Esophagus squamous epithelium (tissue), 5 donors: ENCODE results near the gene MGAT5B. TPM values are rescaled to one million over a fixed set of nuclear protein-coding genes. Genes with fewer than 3 reads are reported as not detected.

Source experiments
- DNase-seq: peaks from one replicate; lab custom pipeline; 2025; lab: John Stamatoyannopoulos, UW
- H3K27ac ChIP-seq, 4 donors: fragments of 200-600 bp; sonication (generic); one replicate each; pipeline ENCODE4 v1.5.1; 2016 to 2019; ENCODE audit warnings: mild to moderate bottlenecking in 1 of 4
- H3K27me3 ChIP-seq, 4 donors: fragments of 200-600 bp; sonication (generic); 1 replicate in 3 of 4; 2 replicates in 1 of 4; pipeline versions ENCODE4 v1.5.1 to v1.6.0; 2017 to 2021; ENCODE audit warnings: antibody characterized with exemption in 1 of 4
- H3K36me3 ChIP-seq, 3 donors: fragments of 200-600 bp; sonication (generic); one replicate each; pipeline ENCODE4 v1.5.1; 2016 to 2019
- H3K4me1 ChIP-seq, 3 donors: fragments of 200-600 bp; sonication (generic); one replicate each; pipeline ENCODE4 v1.5.1; 2017 to 2019
- H3K4me3 ChIP-seq, 4 donors: fragments of 200-600 bp; sonication (generic); 1 replicate in 3 of 4; 2 replicates in 1 of 4; pipeline ENCODE4 v1.5.1; 2016 to 2019; ENCODE audit warnings: mild to moderate bottlenecking in 2 of 4, moderate library complexity in 1 of 4
- H3K9me3 ChIP-seq, 3 donors: fragments of 200-600 bp; sonication (generic); one replicate each; pipeline ENCODE4 v1.5.1; 2016 to 2019
- POLR2A ChIP-seq, 4 donors: fragments of 450-650 bp; IDR thresholded peaks; one replicate each; pipeline ENCODE4 v1.6.1; 2017; ENCODE audit warnings: antibody characterized with exemption in 4 of 4, mild to moderate bottlenecking in 4 of 4, moderate library complexity in 3 of 4
- WGBS, 2 donors: methylation state at CpG; one replicate each; pipeline ENCODE4 v1.1.5; 2018; 5-methylcytosine and 5-hydroxymethylcytosine counted together
- intact Hi-C: fragments of 100-400 bp; cut with DNase I; formaldehyde crosslinking; loops from one replicate; pipeline ENCODE4 v1.15.0; 2022
- total RNA-seq, 4 donors: library from RNA; depleted of rRNA; stranded (reverse); fragments of >200 nt; gene quantifications; one replicate each; pipeline ENCODE4 v1.1.0, GENCODE V29; 2016
- TF ChIP-seq, protein P1 (sequence below), 6 experiments: fragments of 450-650 bp in 4 of 6; fragments of 200-600 bp in 2 of 6; sonication (generic) in 2 of 6; IDR thresholded peaks; one replicate each; pipeline ENCODE4 v1.5.1; 2016 to 2019; ENCODE audit warnings: antibody characterized with exemption in 6 of 6, mild to moderate bottlenecking in 4 of 6, moderate library complexity in 4 of 6
- donor health status: DM: yes; HTN: yes; CAD: no.

Gene MGAT5B
- total RNA-seq, 4 donors from 2014 or later: 1.3 TPM; not detected in 3

DNA sequence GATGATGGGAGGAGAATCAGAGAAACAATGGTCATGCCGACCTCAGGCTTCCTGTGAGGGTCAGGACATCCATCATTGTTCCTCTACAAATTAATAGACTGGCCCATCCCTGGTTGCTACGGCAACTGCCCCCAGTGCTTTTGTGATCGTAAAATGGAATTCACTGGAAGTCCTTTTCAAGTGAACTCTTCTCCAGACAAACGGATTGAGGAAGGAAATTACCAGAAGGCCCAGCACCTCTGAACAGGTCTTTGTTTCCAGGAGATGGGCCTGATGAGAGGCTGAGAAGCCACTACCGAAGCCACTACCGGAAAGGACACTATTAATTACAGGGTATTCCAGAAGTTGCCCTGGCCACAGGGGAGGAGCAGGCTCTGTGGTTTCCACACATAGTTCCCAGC, 126.0 kb downstream of the MGAT5B start:
- 55 to 64% methylated on average over 3 to 6 of the region's 6 CpGs for WGBS, 2 donors
- H3K4me1 ChIP-seq: no peaks in the 10 kb centered on the region
- no peak for TF ChIP-seq POLR2A (IDR thresholded peaks at IDR 0.05)
- TF ChIP-seq, protein P1, sequence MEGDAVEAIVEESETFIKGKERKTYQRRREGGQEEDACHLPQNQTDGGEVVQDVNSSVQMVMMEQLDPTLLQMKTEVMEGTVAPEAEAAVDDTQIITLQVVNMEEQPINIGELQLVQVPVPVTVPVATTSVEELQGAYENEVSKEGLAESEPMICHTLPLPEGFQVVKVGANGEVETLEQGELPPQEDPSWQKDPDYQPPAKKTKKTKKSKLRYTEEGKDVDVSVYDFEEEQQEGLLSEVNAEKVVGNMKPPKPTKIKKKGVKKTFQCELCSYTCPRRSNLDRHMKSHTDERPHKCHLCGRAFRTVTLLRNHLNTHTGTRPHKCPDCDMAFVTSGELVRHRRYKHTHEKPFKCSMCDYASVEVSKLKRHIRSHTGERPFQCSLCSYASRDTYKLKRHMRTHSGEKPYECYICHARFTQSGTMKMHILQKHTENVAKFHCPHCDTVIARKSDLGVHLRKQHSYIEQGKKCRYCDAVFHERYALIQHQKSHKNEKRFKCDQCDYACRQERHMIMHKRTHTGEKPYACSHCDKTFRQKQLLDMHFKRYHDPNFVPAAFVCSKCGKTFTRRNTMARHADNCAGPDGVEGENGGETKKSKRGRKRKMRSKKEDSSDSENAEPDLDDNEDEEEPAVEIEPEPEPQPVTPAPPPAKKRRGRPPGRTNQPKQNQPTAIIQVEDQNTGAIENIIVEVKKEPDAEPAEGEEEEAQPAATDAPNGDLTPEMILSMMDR (IDR thresholded peaks at IDR 0.05): no peak
- intact Hi-C loops: no loop called here
- H3K9me3 ChIP-seq: no peaks in the 10 kb centered on the region
- peaks cover 0 to 78% (median 0%) of the 10 kb centered on the region in 4 donors for H3K27me3 ChIP-seq
- H3K27ac ChIP-seq: no peak overlapping the region
- no peaks in the 10 kb centered on the region for H3K36me3 ChIP-seq
- no peak for DNase-seq
- no peak overlapping the region for H3K4me3 ChIP-seq

DNA sequence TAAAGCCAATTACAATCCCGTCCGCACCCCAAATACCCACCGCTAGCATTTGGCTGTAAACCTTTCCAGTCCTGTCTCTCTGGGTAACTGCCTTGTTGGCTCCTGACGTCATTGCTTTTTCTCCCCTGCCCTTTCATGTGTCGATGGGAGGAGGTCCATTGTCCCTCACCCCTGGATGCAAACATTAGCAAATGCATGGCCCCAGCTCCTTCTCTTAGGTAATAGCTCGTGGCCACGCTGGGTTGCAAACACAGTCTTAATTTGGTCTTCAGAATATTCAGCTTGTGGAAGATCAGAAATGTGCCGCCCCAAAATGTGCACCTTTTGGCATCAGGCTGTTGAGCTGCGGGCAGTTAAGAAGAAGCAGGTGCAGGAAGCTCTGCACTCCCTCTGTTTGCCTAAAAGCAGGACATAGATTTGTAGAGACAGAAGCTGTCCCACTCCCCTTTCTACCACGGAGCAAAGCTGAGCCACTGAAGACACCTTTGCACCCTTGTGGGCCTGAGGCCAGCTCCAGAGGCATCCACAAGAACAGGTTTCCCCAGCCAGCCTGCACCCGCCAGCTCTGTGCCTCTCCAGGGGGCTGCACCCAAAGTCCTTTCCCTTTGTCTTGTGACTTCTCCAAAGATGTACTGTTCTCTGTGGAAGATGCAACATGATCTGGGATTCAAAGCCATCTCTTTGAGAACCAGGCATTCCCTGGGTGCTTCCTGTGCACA, 127.3 kb downstream of the MGAT5B start:
- Histone ChIP-seq H3K36me3 (no peaks in the 10 kb centered on the region), H3K9me3 (no peaks in the 10 kb centered on the region), H3K27me3 (peaks cover 0 to 79% (median 0%) of the 10 kb centered on the region in 4 donors), H3K4me1 (no peaks in the 10 kb centered on the region), H3K27ac (no peak overlapping the region), H3K4me3 (no peak overlapping the region)
- DNase-seq: no peak
- WGBS, 2 donors: 57 to 61% methylated on average over 8 to 11 of the region's 11 CpGs
- TF ChIP-seq, protein P1 (IDR thresholded peaks at IDR 0.05): no peak
- no peak for TF ChIP-seq POLR2A (IDR thresholded peaks at IDR 0.05)
- intact Hi-C loops: no loop called here

DNA sequence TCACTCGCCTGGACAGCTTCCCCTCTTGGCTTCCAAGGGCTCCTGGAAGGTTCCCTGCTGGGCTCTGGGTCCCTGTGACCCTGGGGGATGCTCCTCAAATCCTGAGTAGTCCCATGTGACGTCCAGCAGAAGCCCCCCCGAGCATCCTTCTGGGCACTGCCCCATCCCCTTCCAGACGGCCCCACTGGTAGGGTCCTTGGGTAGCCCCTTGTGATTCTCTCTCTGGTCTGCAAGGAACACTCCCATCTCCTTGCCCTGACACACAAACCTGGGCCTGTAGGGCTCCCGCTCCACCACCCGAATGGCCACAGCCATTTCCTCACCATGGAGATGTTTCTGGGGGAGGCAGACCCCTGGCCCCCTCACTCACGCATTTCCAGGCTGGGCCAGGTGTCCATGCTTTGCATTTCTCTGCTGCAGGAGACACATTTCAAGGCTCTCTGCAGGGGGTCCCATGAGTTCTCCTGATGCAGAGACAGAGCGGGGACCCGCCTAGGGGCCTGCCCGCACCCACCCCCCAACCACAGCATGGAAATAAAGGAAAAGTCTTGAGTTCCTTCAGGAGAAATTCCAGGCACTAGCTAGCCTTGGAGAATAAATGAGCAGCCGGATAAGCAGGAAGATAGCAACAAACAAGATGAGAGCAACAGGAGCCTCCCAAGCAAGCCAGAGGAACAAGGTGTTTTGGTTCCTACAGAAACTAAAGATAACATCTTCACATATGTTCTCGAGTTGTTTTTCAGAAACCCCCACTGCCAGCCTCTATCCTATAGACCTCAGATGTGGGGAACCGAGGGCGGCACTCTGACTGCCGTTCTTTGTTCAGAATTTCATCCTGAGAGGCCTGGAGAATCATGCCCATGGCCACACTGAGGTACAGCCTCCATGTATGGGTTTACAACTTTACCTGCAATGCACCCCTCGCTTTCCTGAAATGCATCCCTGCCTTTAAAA, 128.8 kb downstream of the MGAT5B start:
- TF ChIP-seq, protein P1 (IDR thresholded peaks at IDR 0.05): no peak
- no peak for TF ChIP-seq POLR2A (IDR thresholded peaks at IDR 0.05)
- WGBS, 2 donors: 75 to 81% methylated on average over 10 to 13 of the region's 16 CpGs
- H3K36me3 ChIP-seq: no peaks in the 10 kb centered on the region
- H3K27ac ChIP-seq: no peak overlapping the region
- H3K4me1 ChIP-seq: peaks cover 0 to under 1% (median 0%) of the 10 kb centered on the region in 3 donors
- H3K9me3 ChIP-seq: no peaks in the 10 kb centered on the region
- peaks cover 0 to 83% (median 0%) of the 10 kb centered on the region in 4 donors for H3K27me3 ChIP-seq
- H3K4me3 ChIP-seq: no peak overlapping the region
- DNase-seq: no peak
- intact Hi-C loops: no loop called here

DNA sequence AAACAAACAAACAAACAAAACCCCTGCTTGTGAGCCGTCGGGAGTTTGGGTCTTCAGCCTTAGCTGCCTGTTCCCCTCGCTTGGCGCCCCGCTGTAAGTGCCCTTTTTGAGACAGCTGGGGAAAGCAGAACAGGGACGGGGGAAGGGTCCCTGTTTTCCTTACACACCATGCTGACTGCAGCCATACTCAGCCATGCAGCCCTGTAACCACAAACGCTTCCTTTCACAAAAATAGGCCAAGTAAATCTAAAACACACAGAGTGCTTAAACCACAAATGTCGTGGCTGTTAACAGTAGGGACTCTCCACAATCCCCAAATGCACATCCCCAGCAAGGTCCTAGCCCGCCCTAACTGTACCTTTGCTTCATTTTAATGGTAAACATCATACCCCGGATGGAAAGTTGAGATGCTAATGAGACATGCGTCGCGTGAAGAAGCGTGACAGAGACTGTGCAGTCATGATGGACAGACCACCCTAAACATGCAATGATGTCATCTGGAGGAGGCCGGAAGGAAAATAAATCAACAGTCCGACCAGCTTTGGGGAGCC, 129.9 kb downstream of the MGAT5B start:
- 48 to 71% methylated on average over 12 to 16 of the region's 16 CpGs for WGBS, 2 donors
- Histone ChIP-seq H3K27ac (peak overlapping the region in 1 of 4 donors; percentile 13), H3K4me3 (peak overlapping the region in 1 of 4 donors; percentile 6), H3K27me3 (peaks cover 0 to 84% (median 0%) of the 10 kb centered on the region in 4 donors), H3K9me3 (no peaks in the 10 kb centered on the region), H3K36me3 (no peaks in the 10 kb centered on the region), H3K4me1 (peaks cover 0 to 5% (median 0%) of the 10 kb centered on the region in 3 donors)
- intact Hi-C loops: no loop called here
- TF ChIP-seq, protein P1 (IDR thresholded peaks at IDR 0.05): no peak
- DNase-seq: no peak
